K562 (cell line): ENCODE results near the gene AKT2. TPM values are rescaled to one million over a fixed set of nuclear protein-coding genes. Genes with fewer than 3 reads are reported as not detected.

Source experiments
- ATAC-seq: fragments of 200-7000 bp; cut with Tn5 transposase; 3 replicates; pipeline ENCODE4 v1.9.1; 2020; ENCODE audit warnings: moderate library complexity
- BruUV-seq: library from RNA; stranded (reverse); fragments of 400-500 nt; replicated peaks from 2 replicates; lab custom pipeline; 2021; lab: Mats Ljungman, UMichigan
- CTCF ChIA-PET: fragments of 300-600 bp; formaldehyde crosslinking; extraction: SDS; loops from one replicate; lab custom pipeline; 2021; ENCODE audit warnings: low intra/inter-chr PET ratio; lab: Yijun Ruan, JAX
- POLR2A ChIA-PET: fragments of 300-600, 350-650 bp; sonication (Branson Sonifier 250); formaldehyde crosslinking; extraction: SDS; loops from one replicate; lab custom pipeline; 2021; ENCODE audit warnings: antibody characterized with exemption, inconsistent platforms; lab: Yijun Ruan, JAX
- DNase-seq, 4 experiments: peaks; one replicate each; pipeline versions ENCODE4 v3.0.0 to v3.0.0-alpha.2; 2011 to 2018; ENCODE audit warnings: low spot score in 3 of 4, mixed read lengths in 3 of 4; ENCODE audit errors: extremely low read depth in 1 of 4
- FAIRE-seq: peaks from 2 replicates; lab custom pipeline; 2011; peaks lifted over from hg19 to GRCh38; lab: Jason Lieb, UNC
- H2AFZ ChIP-seq: 2 replicates; pipeline ENCODE4 v1.6.0; 2011; ENCODE audit warnings: low read depth, low read length, control low read depth, inconsistent platforms
- H3K27ac ChIP-seq: fragments of 200-600 bp; 3 replicates; pipeline ENCODE4 v1.8.0; 2011; ENCODE audit warnings: low read depth, mild to moderate bottlenecking, control low read depth, inconsistent platforms, low read length, moderate library complexity, mixed read lengths; ENCODE audit errors: extremely low read depth
- H3K27me3 ChIP-seq, 2 experiments: fragments of 300-600 bp in 1 of 2; 2 replicates in 1 of 2; 3 replicates in 1 of 2; pipeline versions ENCODE4 v1.6.0 to v1.8.0; 2011; ENCODE audit warnings: inconsistent platforms in 2 of 2, low read length in 2 of 2, mild to moderate bottlenecking in 1 of 2, mixed read lengths in 1 of 2, moderate library complexity in 1 of 2; ENCODE audit not compliant: control insufficient read depth in 2 of 2, insufficient read depth in 2 of 2
- H3K36me3 ChIP-seq: fragments of 300-600 bp; 3 replicates; pipeline ENCODE4 v1.8.0; 2011; ENCODE audit warnings: mild to moderate bottlenecking, low read length, inconsistent platforms; ENCODE audit not compliant: control insufficient read depth, insufficient read depth
- H3K4me1 ChIP-seq, 2 experiments: fragments of 200-600 bp in 1 of 2; replicated peaks in 1 of 2; 2 replicates in 1 of 2; 3 replicates in 1 of 2; pipeline versions ENCODE4 v1.5.1 to v1.8.0; 2011; ENCODE audit warnings: inconsistent platforms in 2 of 2, low read length in 2 of 2, mild to moderate bottlenecking in 1 of 2, mixed read lengths in 1 of 2, moderate library complexity in 1 of 2; ENCODE audit not compliant: control insufficient read depth in 2 of 2, insufficient read depth in 2 of 2
- H3K4me2 ChIP-seq: 2 replicates; pipeline ENCODE4 v1.6.1; 2011; ENCODE audit warnings: low read length, control low read depth, inconsistent platforms, mixed read lengths; ENCODE audit not compliant: insufficient read depth
- H3K4me3 ChIP-seq: fragments of 200-600 bp; sonication (generic), shearing (Covaris generic); 2 replicates; pipeline ENCODE4 v1.5.1; 2016; ENCODE audit warnings: control low read depth, inconsistent platforms
- H3K79me2 ChIP-seq: fragments of 200-600 bp; 3 replicates; pipeline ENCODE4 v1.8.0; 2011; ENCODE audit warnings: low read length, inconsistent platforms; ENCODE audit not compliant: control insufficient read depth, insufficient read depth
- H3K9ac ChIP-seq, 2 experiments: 2 replicates each; pipeline versions ENCODE4 v1.6.0 to v1.6.1; 2011; ENCODE audit warnings: low read depth in 2 of 2, low read length in 2 of 2, control low read depth in 1 of 2, inconsistent platforms in 1 of 2, mild to moderate bottlenecking in 1 of 2, mixed read lengths in 1 of 2; ENCODE audit not compliant: insufficient read depth in 1 of 2
- H3K9me1 ChIP-seq: one replicate; pipeline ENCODE4 v1.6.0; 2011; ENCODE audit warnings: inconsistent platforms, mild to moderate bottlenecking, low read length, moderate library complexity; ENCODE audit not compliant: control insufficient read depth, insufficient read depth
- H3K9me3 ChIP-seq: replicated peaks from 2 replicates; pipeline ENCODE4 v1.5.1; 2011; ENCODE audit warnings: low read depth, low read length, inconsistent platforms; ENCODE audit not compliant: control insufficient read depth, insufficient read depth
- H4K20me1 ChIP-seq: replicated peaks from 2 replicates; pipeline ENCODE4 v1.6.1; 2011; ENCODE audit warnings: low read length, inconsistent platforms, mixed read lengths; ENCODE audit not compliant: control insufficient read depth, insufficient read depth
- BACH1 ChIP-seq: fragments of 200-800 bp; sonication (Bioruptor generic); IDR thresholded peaks from 2 replicates; pipeline ENCODE4 v1.6.1; 2016; ENCODE audit warnings: missing genetic modification characterization, missing compliant biosample characterization
- HNRNPK ChIP-seq: fragments of 200-400 bp; formaldehyde crosslinking; IDR thresholded peaks from one replicate; pipeline ENCODE4 v1.6.1; 2018; ENCODE audit warnings: mild to moderate bottlenecking, low read depth, low read length; ENCODE audit not compliant: poor library complexity, severe bottlenecking
- MED1 ChIP-seq: sonication (generic); formaldehyde crosslinking; IDR thresholded peaks from 2 replicates; pipeline ENCODE4 v1.8.1; 2023; ENCODE audit warnings: missing genetic modification reagents, borderline replicate concordance
- MTA1 ChIP-seq: fragments of 450-650 bp; IDR thresholded peaks from 2 replicates; pipeline ENCODE4 v1.6.1; 2017; ENCODE audit warnings: borderline replicate concordance
- MYBL2 ChIP-seq, 2 experiments: fragments of 450-650 bp in 1 of 2; sonication (generic) in 1 of 2; formaldehyde crosslinking in 1 of 2; IDR thresholded peaks; 2 replicates each; pipeline versions ENCODE4 v1.6.1 to v1.8.1; 2017 to 2022; ENCODE audit warnings: borderline replicate concordance in 1 of 2, inconsistent platforms in 1 of 2, low read depth in 1 of 2, mild to moderate bottlenecking in 1 of 2, missing genetic modification reagents in 1 of 2, moderate library complexity in 1 of 2
- NFE2 ChIP-seq: IDR thresholded peaks from 2 replicates; pipeline ENCODE4 v1.6.1; 2014; ENCODE audit warnings: antibody characterized with exemption, low read depth
- RFX7 ChIP-seq: fragments of 250-450 bp; sonication (Bioruptor Pico); IDR thresholded peaks from 2 replicates; pipeline ENCODE4 v1.5.1; 2021; ENCODE audit warnings: mild to moderate bottlenecking
- SMC3 ChIP-seq: conservative IDR thresholded peaks from 2 replicates; pipeline ENCODE4 v1.6.1; 2011; ENCODE audit warnings: low read depth, low read length, improper control_type of control experiment; ENCODE audit not compliant: insufficient read depth
- WGBS: fragments of 100-300 bp; shearing (Covaris generic); methylation state at CpG from one replicate; pipeline ENCODE4 v1.1.6; 2016; ENCODE audit warnings: low coverage, mixed read lengths; ENCODE audit not compliant: insufficient coverage; ENCODE audit errors: missing lambda C conversion rate; 5-methylcytosine and 5-hydroxymethylcytosine counted together
- in situ Hi-C: fragments of 300-500 bp; cut with MboI; formaldehyde crosslinking; loops from 4 replicates; pipeline ENCODE4 v1.15.0; 2018; ENCODE audit warnings: inconsistent platforms, mixed read lengths
- intact Hi-C: fragments of 100-400 bp; cut with micrococcal nuclease; formaldehyde crosslinking; loops from 2 replicates; pipeline ENCODE4 v1.14.2; 2022
- polyA plus RNA-seq, 8 experiments: library from polyadenylated mRNA; depleted of rRNA in 4 of 8; stranded (reverse) in 5 of 8; unstranded in 3 of 8; fragments of >200 nt; fragmentation: Nextera tagmentation in 2 of 8; fragmentation: Illumina TruSeq in 1 of 8; extraction: Ambion mirVana in 2 of 8; extraction: Trizol in 1 of 8; gene quantifications; 2 replicates each; pipeline versions ENCODE4 v1.2.1 to v1.2.3, GENCODE V29; 2011 to 2014; ENCODE audit warnings: inconsistent platforms in 1 of 8, missing spikeins in 1 of 8
- total RNA-seq, 7 experiments: library from RNA; depleted of rRNA in 6 of 7; stranded (reverse); fragments of >200 nt in 6 of 7; fragmentation: Illumina TruSeq in 2 of 7; extraction: Trizol in 2 of 7; gene quantifications; 2 replicates each; pipeline versions ENCODE4 v1.2.1 to v1.2.3, GENCODE V29; 2011 to 2021; ENCODE audit warnings: low replicate concordance in 1 of 7
- TF ChIP-seq, protein P1 (sequence below): fragments of 250-450 bp; sonication (Bioruptor Pico); IDR thresholded peaks from 2 replicates; pipeline ENCODE4 v1.5.0; 2022; ENCODE audit warnings: mild to moderate bottlenecking
- TF ChIP-seq, protein P2 (sequence below): fragments of 450-650 bp; IDR thresholded peaks from 2 replicates; pipeline ENCODE4 v1.6.1; 2017; ENCODE audit warnings: antibody characterized with exemption
- TF ChIP-seq, protein P3 (sequence below): sonication (generic); formaldehyde crosslinking; IDR thresholded peaks from 2 replicates; pipeline ENCODE4 v1.5.0; 2020; ENCODE audit warnings: missing genetic modification reagents
- TF ChIP-seq, protein P4 (sequence below): IDR thresholded peaks from 3 replicates; pipeline ENCODE4 v1.6.1; 2011; ENCODE audit warnings: borderline replicate concordance, mild to moderate bottlenecking; ENCODE audit not compliant: insufficient read length, insufficient read depth

Gene AKT2
- total and polyA plus RNA-seq, 9 of the 15 experiments (the other 6 are each of a cell fraction or from before 2014, with no cell fraction given), result 1.1 to 132 (median 67.7) TPM

DNA sequence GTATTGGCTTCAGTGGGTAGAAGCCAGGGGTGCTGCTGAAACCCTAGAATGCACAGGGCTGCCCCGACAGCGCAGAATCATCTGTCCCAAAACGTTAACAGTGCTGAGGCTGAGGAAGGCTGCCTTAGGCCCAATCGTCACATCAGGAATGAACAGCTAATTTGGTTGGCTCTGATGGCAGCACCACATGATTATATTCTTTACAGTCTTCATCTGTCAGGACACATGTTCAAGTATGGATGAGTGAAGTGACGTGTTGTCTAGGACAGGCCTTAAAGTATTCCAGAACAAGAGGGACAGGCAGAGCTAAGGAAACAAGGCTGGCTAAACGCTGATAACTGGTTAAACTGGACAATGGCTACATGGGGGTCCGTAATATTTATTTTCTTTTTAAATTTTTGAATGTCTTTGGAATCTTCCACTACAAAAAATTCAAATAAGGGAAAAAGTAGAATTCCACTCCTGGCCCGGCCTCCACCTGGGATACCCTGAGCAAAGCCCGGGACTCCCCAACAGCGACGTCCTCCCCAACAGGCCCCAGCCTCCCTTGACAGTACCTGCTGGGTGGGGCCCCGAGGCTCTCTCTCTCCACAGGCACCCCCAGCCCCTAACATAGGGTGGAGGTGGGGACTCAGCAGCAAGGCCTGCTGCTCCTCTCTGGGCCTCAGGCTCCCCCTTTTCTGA is 43.9 kb downstream of the AKT2 start:
- CTCF ChIA-PET, result no interaction called here
- Histone ChIP-seq H4K20me1 (peaks cover 4% of the 10 kb centered on the region; the same call in 1 of the 2 replicates), H3K79me2 (peaks cover 15% of the 10 kb centered on the region; the same call in 2 of the 3 replicates), H3K4me2 (no peak overlapping the region), H3K4me1 (peaks cover 0 to 7% of the 10 kb centered on the region in 2 experiments; a peak in 1 of 5 replicates), H3K9ac (no peak overlapping the region), H3K27ac (no peak overlapping the region), H3K9me1 (no peaks in the 10 kb centered on the region), H3K9me3 (no peaks in the 10 kb centered on the region), H2AFZ (no peak overlapping the region), H3K4me3 (no peak overlapping the region), H3K36me3 (peaks cover 76% of the 10 kb centered on the region; the same call in 2 of the 3 replicates), H3K27me3 (no peaks in the 10 kb centered on the region)
- in situ Hi-C loops (no loop called here), intact Hi-C loops (no loop called here)
- POLR2A ChIA-PET, result interaction anchor here (1.0 kb wide), 1 partner anchor 299 kb away, joined by 4 read pairs; no protein-coding TSS in a partner anchor
- DNase-seq, result no peak
- 88% methylated on average over 12 of the region's 12 CpGs for WGBS
- TF ChIP-seq BACH1 (tag), result no peak
- TF ChIP-seq, protein P1, sequence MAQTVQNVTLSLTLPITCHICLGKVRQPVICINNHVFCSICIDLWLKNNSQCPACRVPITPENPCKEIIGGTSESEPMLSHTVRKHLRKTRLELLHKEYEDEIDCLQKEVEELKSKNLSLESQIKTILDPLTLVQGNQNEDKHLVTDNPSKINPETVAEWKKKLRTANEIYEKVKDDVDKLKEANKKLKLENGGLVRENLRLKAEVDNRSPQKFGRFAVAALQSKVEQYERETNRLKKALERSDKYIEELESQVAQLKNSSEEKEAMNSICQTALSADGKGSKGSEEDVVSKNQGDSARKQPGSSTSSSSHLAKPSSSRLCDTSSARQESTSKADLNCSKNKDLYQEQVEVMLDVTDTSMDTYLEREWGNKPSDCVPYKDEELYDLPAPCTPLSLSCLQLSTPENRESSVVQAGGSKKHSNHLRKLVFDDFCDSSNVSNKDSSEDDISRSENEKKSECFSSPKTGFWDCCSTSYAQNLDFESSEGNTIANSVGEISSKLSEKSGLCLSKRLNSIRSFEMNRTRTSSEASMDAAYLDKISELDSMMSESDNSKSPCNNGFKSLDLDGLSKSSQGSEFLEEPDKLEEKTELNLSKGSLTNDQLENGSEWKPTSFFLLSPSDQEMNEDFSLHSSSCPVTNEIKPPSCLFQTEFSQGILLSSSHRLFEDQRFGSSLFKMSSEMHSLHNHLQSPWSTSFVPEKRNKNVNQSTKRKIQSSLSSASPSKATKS, result no peak
- TF ChIP-seq, protein P2, sequence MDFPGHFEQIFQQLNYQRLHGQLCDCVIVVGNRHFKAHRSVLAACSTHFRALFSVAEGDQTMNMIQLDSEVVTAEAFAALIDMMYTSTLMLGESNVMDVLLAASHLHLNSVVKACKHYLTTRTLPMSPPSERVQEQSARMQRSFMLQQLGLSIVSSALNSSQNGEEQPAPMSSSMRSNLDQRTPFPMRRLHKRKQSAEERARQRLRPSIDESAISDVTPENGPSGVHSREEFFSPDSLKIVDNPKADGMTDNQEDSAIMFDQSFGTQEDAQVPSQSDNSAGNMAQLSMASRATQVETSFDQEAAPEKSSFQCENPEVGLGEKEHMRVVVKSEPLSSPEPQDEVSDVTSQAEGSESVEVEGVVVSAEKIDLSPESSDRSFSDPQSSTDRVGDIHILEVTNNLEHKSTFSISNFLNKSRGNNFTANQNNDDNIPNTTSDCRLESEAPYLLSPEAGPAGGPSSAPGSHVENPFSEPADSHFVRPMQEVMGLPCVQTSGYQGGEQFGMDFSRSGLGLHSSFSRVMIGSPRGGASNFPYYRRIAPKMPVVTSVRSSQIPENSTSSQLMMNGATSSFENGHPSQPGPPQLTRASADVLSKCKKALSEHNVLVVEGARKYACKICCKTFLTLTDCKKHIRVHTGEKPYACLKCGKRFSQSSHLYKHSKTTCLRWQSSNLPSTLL, result no peak
- TF ChIP-seq, protein P3, sequence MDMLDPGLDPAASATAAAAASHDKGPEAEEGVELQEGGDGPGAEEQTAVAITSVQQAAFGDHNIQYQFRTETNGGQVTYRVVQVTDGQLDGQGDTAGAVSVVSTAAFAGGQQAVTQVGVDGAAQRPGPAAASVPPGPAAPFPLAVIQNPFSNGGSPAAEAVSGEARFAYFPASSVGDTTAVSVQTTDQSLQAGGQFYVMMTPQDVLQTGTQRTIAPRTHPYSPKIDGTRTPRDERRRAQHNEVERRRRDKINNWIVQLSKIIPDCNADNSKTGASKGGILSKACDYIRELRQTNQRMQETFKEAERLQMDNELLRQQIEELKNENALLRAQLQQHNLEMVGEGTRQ (CRISPR knock-in tag), result no peak
- no peak for TF ChIP-seq MTA1
- TF ChIP-seq MYBL2 (IDR thresholded peaks at IDR 0.05; ENCODE audit: low read depth), result no peak
- no peak for TF ChIP-seq MYBL2 (CRISPR knock-in tag; IDR thresholded peaks at IDR 0.05; ENCODE audit: borderline replicate concordance)
- TF ChIP-seq, protein P4, sequence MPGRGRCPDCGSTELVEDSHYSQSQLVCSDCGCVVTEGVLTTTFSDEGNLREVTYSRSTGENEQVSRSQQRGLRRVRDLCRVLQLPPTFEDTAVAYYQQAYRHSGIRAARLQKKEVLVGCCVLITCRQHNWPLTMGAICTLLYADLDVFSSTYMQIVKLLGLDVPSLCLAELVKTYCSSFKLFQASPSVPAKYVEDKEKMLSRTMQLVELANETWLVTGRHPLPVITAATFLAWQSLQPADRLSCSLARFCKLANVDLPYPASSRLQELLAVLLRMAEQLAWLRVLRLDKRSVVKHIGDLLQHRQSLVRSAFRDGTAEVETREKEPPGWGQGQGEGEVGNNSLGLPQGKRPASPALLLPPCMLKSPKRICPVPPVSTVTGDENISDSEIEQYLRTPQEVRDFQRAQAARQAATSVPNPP, result no peak
- TF ChIP-seq HNRNPK, result no peak
- TF ChIP-seq SMC3, result no peak
- TF ChIP-seq NFE2, result no peak
- TF ChIP-seq MED1, result no peak
- no peak for TF ChIP-seq RFX7 (CRISPR knock-in tag)
- no peak for ATAC-seq
- BruUV-seq, result no TSS peak
- no peak for FAIRE-seq
